ENCODE results near the gene OGFOD2.

The OGFOD2 gene

GRCh38 chr12:122934722-122935121 lies 40.3 kb upstream of the OGFOD2 start:
- no peak for TF ChIP-seq ZFP3 (CRISPR knock-in tag; IDR thresholded peaks at IDR 0.05)
- TF ChIP-seq ESRRG (CRISPR knock-in tag; IDR thresholded peaks at IDR 0.05), result no peak
- TF ChIP-seq TCF4 (CRISPR knock-in tag; IDR thresholded peaks at IDR 0.05; ENCODE audit: borderline replicate concordance), result no peak
- no peak for TF ChIP-seq GLIS3 (CRISPR knock-in tag; IDR thresholded peaks at IDR 0.05)
- no peak for TF ChIP-seq TOX (CRISPR knock-in tag; IDR thresholded peaks at IDR 0.05; ENCODE audit: borderline replicate concordance)
- no peak for TF ChIP-seq ZNF565 (CRISPR knock-in tag; conservative IDR thresholded peaks at IDR 0.05; ENCODE audit: low read depth)
- no peak for TF ChIP-seq ZFP30 (CRISPR knock-in tag; IDR thresholded peaks at IDR 0.05)
- TF ChIP-seq, protein P1, sequence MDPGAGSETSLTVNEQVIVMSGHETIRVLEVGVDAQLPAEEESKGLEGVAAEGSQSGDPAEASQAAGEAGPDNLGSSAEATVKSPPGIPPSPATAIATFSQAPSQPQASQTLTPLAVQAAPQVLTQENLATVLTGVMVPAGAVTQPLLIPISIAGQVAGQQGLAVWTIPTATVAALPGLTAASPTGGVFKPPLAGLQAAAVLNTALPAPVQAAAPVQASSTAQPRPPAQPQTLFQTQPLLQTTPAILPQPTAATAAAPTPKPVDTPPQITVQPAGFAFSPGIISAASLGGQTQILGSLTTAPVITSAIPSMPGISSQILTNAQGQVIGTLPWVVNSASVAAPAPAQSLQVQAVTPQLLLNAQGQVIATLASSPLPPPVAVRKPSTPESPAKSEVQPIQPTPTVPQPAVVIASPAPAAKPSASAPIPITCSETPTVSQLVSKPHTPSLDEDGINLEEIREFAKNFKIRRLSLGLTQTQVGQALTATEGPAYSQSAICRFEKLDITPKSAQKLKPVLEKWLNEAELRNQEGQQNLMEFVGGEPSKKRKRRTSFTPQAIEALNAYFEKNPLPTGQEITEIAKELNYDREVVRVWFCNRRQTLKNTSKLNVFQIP (CRISPR knock-in tag; IDR thresholded peaks at IDR 0.05; ENCODE audit: borderline replicate concordance, low read depth), result no peak
- TF ChIP-seq CREB5 (CRISPR knock-in tag; IDR thresholded peaks at IDR 0.05; ENCODE audit: low read depth), result no peak
- TF ChIP-seq ISL1 (CRISPR knock-in tag; IDR thresholded peaks at IDR 0.05), result no peak
- TF ChIP-seq CSDC2 (CRISPR knock-in tag; IDR thresholded peaks at IDR 0.05), result no peak
- TF ChIP-seq ARNTL (CRISPR knock-in tag; IDR thresholded peaks at IDR 0.05; ENCODE audit: borderline replicate concordance, low read depth), result no peak
- TF ChIP-seq PPARA (CRISPR knock-in tag; IDR thresholded peaks at IDR 0.05; ENCODE audit: borderline replicate concordance), result no peak
- TF ChIP-seq ZNF70 (CRISPR knock-in tag; IDR thresholded peaks at IDR 0.05), result no peak
- no peak for ATAC-seq

DNA sequence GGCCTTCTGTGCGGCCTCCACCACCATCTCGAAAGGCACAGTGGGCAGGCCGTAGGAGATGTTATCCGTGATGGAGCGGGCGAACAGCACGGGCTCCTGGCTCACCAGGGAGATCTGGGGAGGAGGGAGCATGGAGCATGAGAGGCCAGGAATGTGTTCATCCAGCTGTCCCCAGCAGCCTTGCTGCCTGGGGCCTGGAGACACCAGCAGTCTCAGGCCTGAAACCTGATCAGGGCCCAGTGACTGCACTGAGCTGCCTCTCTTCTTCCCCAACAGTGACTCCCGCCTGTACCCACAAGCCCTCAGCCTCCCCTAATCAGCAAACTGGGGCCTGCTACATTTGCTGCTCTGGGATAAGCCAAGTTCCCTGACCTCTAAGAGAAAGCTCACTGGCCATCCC lies 39.7 kb upstream of the OGFOD2 start:
- TF ChIP-seq, protein P1 (CRISPR knock-in tag; IDR thresholded peaks at IDR 0.05; ENCODE audit: borderline replicate concordance, low read depth), result no peak
- TF ChIP-seq ZNF565 (CRISPR knock-in tag; conservative IDR thresholded peaks at IDR 0.05; ENCODE audit: low read depth), result no peak
- TF ChIP-seq ISL1 (CRISPR knock-in tag; IDR thresholded peaks at IDR 0.05), result no peak
- no peak for TF ChIP-seq ZFP30 (CRISPR knock-in tag; IDR thresholded peaks at IDR 0.05)
- TF ChIP-seq CREB5 (CRISPR knock-in tag; IDR thresholded peaks at IDR 0.05; ENCODE audit: low read depth), result no peak
- TF ChIP-seq PPARA (CRISPR knock-in tag; IDR thresholded peaks at IDR 0.05; ENCODE audit: borderline replicate concordance), result no peak
- TF ChIP-seq SNAI2 (CRISPR knock-in tag; IDR thresholded peaks at IDR 0.05), result no peak
- no peak for TF ChIP-seq OSR1 (CRISPR knock-in tag; IDR thresholded peaks at IDR 0.05)
- TF ChIP-seq, protein P2, sequence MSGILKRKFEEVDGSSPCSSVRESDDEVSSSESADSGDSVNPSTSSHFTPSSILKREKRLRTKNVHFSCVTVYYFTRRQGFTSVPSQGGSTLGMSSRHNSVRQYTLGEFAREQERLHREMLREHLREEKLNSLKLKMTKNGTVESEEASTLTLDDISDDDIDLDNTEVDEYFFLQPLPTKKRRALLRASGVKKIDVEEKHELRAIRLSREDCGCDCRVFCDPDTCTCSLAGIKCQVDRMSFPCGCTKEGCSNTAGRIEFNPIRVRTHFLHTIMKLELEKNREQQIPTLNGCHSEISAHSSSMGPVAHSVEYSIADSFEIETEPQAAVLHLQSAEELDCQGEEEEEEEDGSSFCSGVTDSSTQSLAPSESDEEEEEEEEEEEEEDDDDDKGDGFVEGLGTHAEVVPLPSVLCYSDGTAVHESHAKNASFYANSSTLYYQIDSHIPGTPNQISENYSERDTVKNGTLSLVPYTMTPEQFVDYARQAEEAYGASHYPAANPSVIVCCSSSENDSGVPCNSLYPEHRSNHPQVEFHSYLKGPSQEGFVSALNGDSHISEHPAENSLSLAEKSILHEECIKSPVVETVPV (CRISPR knock-in tag; IDR thresholded peaks at IDR 0.05), result no peak
- no peak for TF ChIP-seq ZC3H10 (CRISPR knock-in tag; IDR thresholded peaks at IDR 0.05)
- TF ChIP-seq ZFP3 (CRISPR knock-in tag; IDR thresholded peaks at IDR 0.05), result no peak
- no peak for TF ChIP-seq ZNF70 (CRISPR knock-in tag; IDR thresholded peaks at IDR 0.05)
- TF ChIP-seq TCF4 (CRISPR knock-in tag; IDR thresholded peaks at IDR 0.05; ENCODE audit: borderline replicate concordance), result no peak
- no peak for TF ChIP-seq ESRRG (CRISPR knock-in tag; IDR thresholded peaks at IDR 0.05)
- TF ChIP-seq BACH2 (CRISPR knock-in tag; IDR thresholded peaks at IDR 0.05; ENCODE audit: borderline replicate concordance), result no peak
- no peak for TF ChIP-seq ARNTL (CRISPR knock-in tag; IDR thresholded peaks at IDR 0.05; ENCODE audit: borderline replicate concordance, low read depth)
- TF ChIP-seq PATZ1 (CRISPR knock-in tag; IDR thresholded peaks at IDR 0.05; ENCODE audit: borderline replicate concordance), result no peak
- no peak for ATAC-seq

DNA sequence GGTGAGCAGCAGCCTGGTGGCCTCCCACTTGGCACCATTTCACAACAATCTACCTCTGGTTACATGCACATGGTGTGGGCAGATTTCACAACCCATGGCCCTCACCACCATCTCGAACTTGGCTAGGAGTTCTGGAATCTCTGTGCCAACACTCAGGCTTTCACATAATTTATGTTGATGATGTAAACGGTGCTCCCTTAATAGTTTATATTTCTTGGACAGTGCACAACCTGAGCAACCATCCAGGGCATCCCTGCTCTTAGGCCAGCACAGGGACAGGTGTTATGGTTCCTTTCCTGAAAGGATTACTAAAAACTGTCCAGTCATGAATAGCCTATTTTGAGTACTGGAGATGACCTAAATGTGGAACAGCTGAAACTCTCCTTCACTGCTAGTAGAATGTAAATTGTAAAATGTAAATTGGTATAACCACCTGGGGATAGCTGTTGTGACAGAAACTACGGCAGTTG lies 37.4 kb upstream of the OGFOD2 start:
- ATAC-seq, result no peak
- no peak for TF ChIP-seq OSR1 (CRISPR knock-in tag; IDR thresholded peaks at IDR 0.05)
- no peak for TF ChIP-seq TCF4 (CRISPR knock-in tag; IDR thresholded peaks at IDR 0.05; ENCODE audit: borderline replicate concordance)
- no peak for TF ChIP-seq ZFP3 (CRISPR knock-in tag; IDR thresholded peaks at IDR 0.05)
- no peak for TF ChIP-seq ESRRG (CRISPR knock-in tag; IDR thresholded peaks at IDR 0.05)
- TF ChIP-seq ZC3H10 (CRISPR knock-in tag; IDR thresholded peaks at IDR 0.05), result no peak
- TF ChIP-seq ZNF70 (CRISPR knock-in tag; IDR thresholded peaks at IDR 0.05), result no peak
- TF ChIP-seq ARNTL (CRISPR knock-in tag; IDR thresholded peaks at IDR 0.05; ENCODE audit: borderline replicate concordance, low read depth), result no peak
- no peak for TF ChIP-seq PPARA (CRISPR knock-in tag; IDR thresholded peaks at IDR 0.05; ENCODE audit: borderline replicate concordance)
- TF ChIP-seq, protein P3, sequence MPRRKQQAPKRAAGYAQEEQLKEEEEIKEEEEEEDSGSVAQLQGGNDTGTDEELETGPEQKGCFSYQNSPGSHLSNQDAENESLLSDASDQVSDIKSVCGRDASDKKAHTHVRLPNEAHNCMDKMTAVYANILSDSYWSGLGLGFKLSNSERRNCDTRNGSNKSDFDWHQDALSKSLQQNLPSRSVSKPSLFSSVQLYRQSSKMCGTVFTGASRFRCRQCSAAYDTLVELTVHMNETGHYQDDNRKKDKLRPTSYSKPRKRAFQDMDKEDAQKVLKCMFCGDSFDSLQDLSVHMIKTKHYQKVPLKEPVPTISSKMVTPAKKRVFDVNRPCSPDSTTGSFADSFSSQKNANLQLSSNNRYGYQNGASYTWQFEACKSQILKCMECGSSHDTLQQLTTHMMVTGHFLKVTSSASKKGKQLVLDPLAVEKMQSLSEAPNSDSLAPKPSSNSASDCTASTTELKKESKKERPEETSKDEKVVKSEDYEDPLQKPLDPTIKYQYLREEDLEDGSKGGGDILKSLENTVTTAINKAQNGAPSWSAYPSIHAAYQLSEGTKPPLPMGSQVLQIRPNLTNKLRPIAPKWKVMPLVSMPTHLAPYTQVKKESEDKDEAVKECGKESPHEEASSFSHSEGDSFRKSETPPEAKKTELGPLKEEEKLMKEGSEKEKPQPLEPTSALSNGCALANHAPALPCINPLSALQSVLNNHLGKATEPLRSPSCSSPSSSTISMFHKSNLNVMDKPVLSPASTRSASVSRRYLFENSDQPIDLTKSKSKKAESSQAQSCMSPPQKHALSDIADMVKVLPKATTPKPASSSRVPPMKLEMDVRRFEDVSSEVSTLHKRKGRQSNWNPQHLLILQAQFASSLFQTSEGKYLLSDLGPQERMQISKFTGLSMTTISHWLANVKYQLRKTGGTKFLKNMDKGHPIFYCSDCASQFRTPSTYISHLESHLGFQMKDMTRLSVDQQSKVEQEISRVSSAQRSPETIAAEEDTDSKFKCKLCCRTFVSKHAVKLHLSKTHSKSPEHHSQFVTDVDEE (CRISPR knock-in tag; IDR thresholded peaks at IDR 0.05), result no peak
- no peak for TF ChIP-seq BACH2 (CRISPR knock-in tag; IDR thresholded peaks at IDR 0.05; ENCODE audit: borderline replicate concordance)
- TF ChIP-seq RARB (CRISPR knock-in tag; IDR thresholded peaks at IDR 0.05), result no peak
